GM18526 (cell line): ENCODE measurements around the gene KLHL17.

Source experiments
- POLR2A ChIP-seq: IDR thresholded peaks from 3 replicates; pipeline ENCODE4 v1.6.1; 2011; ENCODE audit not compliant: insufficient read length; ENCODE audit errors: extremely low read depth

Gene KLHL17

GRCh38 chr1:964691-965525 lies 4.5 kb downstream of the KLHL17 start:
- TF ChIP-seq POLR2A = no peak

DNA sequence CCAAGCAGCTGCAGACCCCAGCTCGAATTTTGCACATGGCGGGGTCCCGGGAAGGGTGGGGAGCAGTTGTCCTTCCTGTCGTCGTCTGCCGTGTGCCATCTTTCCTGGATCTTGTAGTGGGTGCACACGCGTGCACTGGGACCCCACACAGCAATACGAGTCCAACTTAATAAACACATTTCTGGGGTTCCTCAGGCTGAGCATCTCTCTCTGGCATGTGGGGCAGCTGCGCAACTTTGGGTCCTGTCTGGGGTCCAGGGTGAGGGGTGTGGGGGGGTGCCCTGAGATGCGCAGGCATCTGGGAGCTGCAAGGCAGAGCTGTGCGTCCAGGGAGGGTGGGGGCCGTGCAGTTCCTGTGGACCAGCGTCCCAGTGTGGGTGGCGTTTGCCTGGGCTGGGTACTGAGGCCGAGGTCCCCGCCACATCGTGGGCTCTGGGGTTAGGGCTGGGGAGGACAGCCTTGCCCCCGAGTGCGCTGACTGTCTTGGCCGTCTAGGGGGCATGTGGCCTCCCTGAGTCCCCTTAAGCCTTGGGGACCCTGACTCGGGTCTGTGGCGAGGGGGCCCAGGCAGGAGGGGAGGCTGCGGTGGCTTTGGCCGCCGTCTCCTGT lies 5.2 kb downstream of the KLHL17 start:
- TF ChIP-seq POLR2A = no peak

GRCh38 chr1:966135-966703 lies 5.8 kb downstream of the KLHL17 start, which contains the start of gene PLEKHN1:
Gene PLEKHN1, plus strand, starts transcription at chr1:966482. Its CDS starts 50 bp downstream, at chr1:966532.
- no peak for TF ChIP-seq POLR2A

DNA sequence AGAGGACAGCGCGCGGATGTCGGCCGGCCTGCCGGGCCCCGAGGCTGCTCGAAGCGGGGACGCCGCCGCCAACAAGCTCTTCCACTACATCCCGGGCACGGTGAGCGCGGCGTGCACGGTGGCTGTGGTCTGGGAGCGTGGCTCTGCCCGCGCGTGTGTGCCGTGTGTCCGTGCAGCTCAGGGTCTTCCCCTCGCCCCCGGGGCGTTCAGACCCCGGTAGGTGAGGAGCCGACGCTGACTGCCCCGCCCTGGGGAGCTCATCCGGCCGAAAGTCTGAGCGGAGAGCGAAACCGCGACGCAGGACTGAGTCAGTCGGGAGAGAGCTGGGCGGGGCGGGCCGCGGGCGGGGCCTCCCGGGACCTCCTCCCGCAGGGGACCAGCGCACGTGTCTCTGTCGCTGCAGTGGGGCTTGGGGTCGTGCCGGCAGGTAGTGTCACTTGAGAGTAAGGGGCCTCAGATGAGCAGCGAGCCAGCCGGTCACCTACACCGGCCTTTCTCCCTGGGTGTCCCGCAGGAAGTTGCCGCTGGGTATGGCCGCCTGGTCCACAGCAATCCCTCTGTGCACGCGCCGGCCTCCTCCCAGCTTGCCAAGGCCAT lies 6.4 kb downstream of the KLHL17 start:
- TF ChIP-seq POLR2A = peak; percentile 33

DNA sequence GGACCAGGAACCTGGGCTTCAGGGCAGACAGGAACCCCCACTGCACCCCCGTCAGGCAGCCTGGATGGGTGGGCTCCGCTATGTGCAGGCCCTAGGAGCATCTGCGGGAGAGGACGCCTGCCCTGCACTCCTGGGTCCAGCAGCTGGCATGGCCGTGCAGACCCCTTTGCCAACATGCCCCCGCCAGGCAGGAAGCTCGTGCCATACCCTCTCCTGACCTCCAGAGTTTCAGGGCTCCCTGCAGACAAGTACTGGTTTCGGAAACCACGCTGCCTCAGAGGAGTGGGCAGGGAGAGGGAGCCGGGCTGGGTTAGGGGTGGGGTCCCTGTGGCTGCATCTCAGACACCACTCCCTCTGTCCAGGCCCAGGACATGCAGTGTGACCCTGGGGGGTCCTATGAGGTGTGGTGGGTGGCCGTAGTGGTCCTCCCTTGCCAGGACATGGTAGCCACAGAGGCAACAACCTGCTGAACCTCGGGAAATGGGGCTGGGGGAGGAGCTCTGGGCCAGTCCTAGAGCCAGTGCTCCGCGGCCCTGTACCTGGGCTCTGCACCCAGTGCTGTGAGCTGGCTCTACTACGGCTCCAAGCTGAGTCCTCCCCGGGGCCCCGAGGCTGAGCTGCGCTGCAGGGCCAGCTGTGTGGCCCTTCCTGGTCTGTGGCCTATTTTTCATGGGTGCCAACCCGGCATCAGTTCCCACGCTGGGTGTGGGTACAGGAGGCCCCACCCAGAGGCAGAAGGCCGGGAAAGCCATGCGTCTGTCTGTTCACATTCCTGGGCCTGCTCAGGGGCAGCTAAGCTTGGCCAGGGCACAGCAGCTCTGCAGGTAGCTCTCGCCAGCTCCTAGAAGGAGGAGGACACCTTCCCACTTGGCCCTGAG lies 7.3 kb downstream of the KLHL17 start:
- TF ChIP-seq POLR2A = no peak

GRCh38 chr1:969260-969855 lies 9.0 kb downstream of the KLHL17 start:
- no peak for TF ChIP-seq POLR2A

GRCh38 chr1:970242-970972 lies 10.0 kb downstream of the KLHL17 start:
- no peak for TF ChIP-seq POLR2A

DNA sequence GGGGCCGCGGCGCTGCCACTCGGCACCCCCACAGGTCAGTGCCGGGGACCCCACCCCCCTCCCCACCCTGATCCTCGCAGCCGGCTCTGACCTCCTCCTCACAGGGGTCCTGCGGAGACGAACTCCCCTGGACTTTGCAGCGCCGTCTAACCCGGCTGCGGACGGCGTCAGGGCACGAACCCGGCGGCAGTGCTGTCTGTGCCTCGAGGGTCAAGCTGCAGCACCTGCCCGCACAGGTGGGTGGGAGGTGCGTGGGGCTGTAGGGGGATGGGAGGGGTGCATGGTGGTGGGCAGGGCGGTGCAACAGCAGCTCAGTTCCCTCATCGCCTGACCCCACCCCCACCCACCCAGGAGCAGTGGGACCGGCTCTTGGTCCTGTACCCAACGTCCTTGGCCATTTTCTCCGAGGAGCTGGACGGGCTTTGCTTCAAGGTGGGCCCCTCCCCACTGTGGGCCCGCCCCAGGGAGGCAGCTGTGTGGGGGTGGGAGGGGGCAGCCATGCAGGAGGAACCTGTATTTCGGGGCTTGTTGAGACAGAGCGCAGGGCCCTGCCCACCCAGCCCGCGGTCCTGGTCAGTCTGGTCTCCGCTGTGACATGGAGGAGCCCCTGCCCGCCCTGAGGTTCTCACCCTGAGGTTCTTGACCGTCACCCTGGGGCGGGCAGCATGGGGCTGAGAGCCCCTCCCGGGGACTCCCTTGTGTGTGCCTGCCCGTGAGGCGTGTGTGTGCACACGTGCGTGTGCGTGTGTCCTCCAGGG lies 10.8 kb downstream of the KLHL17 start:
- no peak for TF ChIP-seq POLR2A

DNA sequence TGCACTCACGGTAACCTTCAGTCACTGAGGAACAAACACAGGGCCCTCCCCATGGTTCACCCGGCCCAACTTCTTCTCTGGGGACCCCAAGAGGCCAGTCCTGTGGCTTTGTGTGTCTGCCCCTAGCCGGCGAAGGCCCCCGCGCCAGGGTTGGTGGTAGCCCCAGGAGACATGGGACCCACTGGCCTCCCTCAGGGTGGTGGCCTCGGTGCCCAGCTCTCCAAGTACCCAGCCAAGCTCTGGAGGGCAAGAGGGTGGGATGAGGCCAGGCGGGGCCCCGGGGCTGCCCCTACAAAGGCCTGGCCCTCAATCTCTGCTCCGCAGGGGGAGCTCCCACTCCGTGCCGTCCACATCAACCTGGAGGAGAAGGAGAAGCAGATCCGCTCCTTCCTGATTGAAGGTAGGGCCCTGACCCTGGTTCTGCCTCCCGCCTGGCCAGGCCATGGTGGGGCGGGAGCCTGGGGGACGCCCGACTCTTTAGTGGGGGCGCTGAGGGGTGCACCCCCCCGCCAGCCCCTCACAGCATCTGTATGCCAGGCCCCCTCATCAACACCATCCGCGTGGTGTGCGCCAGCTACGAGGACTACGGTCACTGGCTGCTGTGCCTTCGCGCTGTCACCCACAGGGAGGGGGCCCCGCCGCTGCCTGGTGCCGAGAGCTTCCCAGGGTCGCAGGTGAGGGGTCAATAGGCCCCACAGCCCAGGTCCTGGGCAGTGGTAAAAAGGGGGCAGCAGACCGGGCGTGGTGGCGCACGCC lies 11.5 kb downstream of the KLHL17 start:
- TF ChIP-seq POLR2A = no peak

DNA sequence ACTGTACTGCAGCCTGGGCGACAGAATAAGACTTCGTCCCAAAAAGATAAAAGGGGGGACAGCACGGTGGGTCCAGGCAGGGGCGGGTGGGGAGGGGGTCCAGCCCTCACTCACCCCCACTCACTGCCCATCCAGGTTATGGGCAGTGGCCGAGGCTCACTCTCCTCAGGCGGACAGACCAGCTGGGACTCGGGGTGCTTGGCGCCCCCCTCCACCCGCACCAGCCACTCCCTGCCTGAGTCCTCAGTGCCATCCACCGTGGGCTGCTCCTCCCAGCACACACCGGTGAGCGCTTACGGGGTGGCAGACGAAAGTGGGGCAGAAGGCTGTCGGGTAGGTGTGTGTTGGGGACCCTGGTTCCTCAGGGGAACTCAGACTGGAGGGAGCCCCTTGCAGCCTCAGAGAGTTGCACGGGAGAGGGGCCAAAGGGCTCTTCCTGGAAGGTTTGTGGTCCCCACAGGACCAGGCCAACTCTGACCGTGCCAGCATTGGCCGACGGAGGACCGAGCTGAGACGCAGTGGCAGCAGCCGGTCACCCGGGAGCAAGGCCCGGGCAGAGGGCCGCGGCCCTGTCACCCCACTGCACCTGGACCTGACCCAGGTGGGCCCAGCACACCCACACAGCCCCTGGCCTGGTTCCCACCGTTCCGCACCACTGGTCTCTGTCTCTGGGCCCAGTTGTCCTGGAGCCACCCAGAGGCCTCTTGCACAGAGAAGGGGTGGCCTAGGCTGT lies 12.5 kb downstream of the KLHL17 start:
- no peak for TF ChIP-seq POLR2A

- TF ChIP-seq POLR2A = no peak
Observed at GRCh38 chr1:973459-974292, 13.3 kb downstream of the KLHL17 start.
